ENCODE measurements around the gene PTPRE. TPM values are rescaled to one million over a fixed set of nuclear protein-coding genes. Genes with fewer than 3 reads are reported as not detected.

PTPRE gene
- total RNA-seq, 2 donors from 2014 or later: 11.3 to 23.5 TPM

DNA sequence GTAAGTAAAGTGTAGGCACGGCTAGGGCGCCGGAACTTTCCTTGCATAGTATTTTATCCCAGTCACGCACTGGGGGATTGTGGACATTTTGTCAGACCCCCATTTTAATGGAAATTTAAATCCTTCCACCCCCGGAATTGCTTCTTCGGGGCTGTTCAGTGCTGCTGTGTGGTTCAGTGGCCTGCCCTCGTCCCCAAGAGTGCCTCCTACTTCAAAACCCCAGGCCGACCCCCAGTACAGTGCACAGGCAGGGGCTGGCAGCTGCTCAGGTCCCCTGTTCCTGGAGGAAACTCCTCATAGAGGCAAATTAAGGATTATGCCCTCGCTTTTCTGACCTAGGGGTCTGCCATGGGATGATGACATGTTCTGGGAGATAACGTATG is 94.5 kb downstream of the PTPRE start:
- H3K27ac ChIP-seq: peak overlapping the region; percentile 61 to 76
- H3K4me1 ChIP-seq: peaks cover 0 to 53% of the 10 kb centered on the region in 2 donors
- no peak for DNase-seq (ENCODE audit: low spot score)
- no peak overlapping the region for H3K4me3 ChIP-seq
- H3K36me3 ChIP-seq: no peaks in the 10 kb centered on the region
- H3K9me3 ChIP-seq: no peaks in the 10 kb centered on the region
- no peaks in the 10 kb centered on the region for H3K27me3 ChIP-seq
- TF ChIP-seq CTCF (IDR thresholded peaks at IDR 0.05): no peak

DNA sequence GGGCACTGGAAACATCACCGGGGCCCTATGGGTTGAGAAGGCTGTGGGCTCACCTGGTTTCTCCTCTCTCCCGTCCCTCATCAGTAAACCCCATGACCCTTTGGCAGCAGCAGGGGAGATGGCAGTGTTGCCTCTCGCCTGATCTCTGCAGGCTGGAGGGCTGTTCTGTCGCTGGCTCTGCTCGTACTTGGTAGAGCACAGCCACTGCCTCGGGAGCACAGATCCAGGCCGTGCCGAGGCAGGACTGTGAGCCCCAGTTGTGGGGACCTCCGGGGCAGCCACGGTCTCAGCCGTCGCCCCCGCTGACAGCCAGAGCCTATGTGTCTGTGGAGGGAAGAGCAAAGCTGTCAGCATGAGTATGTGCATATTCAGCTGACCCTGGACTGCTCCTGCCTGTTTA is 94.9 kb downstream of the PTPRE start:
- no peak for TF ChIP-seq CTCF (IDR thresholded peaks at IDR 0.05)
- Histone ChIP-seq H3K36me3 (no peaks in the 10 kb centered on the region), H3K9me3 (no peaks in the 10 kb centered on the region), H3K4me1 (peaks cover 0 to 48% of the 10 kb centered on the region in 2 donors), H3K27me3 (no peaks in the 10 kb centered on the region), H3K27ac (peak overlapping the region; percentile 61 to 76), H3K4me3 (no peak overlapping the region)
- DNase-seq (ENCODE audit: low spot score): no peak

- Histone ChIP-seq H3K4me1 (peaks cover 0 to 33% of the 10 kb centered on the region in 2 donors), H3K9me3 (no peaks in the 10 kb centered on the region), H3K27me3 (no peaks in the 10 kb centered on the region), H3K27ac (no peak overlapping the region), H3K4me3 (no peak overlapping the region), H3K36me3 (no peaks in the 10 kb centered on the region)
- no peak for TF ChIP-seq CTCF (IDR thresholded peaks at IDR 0.05)
- no peak for DNase-seq (ENCODE audit: low spot score)
Observed at GRCh38 chr10:128003521-128003920, 96.6 kb downstream of the PTPRE start.

- TF ChIP-seq CTCF (IDR thresholded peaks at IDR 0.05): no peak
- H3K27ac ChIP-seq: no peak overlapping the region
- no peak for DNase-seq (ENCODE audit: low spot score)
Observed at GRCh38 chr10:128005858-128006257, 99.0 kb downstream of the PTPRE start.

GRCh38 chr10:128007056-128007455 is 100.2 kb downstream of the PTPRE start:
- TF ChIP-seq CTCF (IDR thresholded peaks at IDR 0.05): no peak
- Histone ChIP-seq H3K36me3 (no peaks in the 10 kb centered on the region), H3K4me3 (no peak overlapping the region), H3K9me3 (no peaks in the 10 kb centered on the region), H3K27me3 (no peaks in the 10 kb centered on the region), H3K4me1 (peaks cover 0 to 44% of the 10 kb centered on the region in 2 donors), H3K27ac (no peak overlapping the region)
- no peak for DNase-seq (ENCODE audit: low spot score)

More at GRCh38 chr10:128005858-128006257, 99.0 kb downstream of the PTPRE start:
- H3K9me3 ChIP-seq: no peaks in the 10 kb centered on the region
- no peaks in the 10 kb centered on the region for H3K36me3 ChIP-seq
- peaks cover 0 to 52% of the 10 kb centered on the region in 2 donors for H3K4me1 ChIP-seq
- no peaks in the 10 kb centered on the region for H3K27me3 ChIP-seq
- H3K4me3 ChIP-seq: no peak overlapping the region

GRCh38 chr10:128007971-128008370 is 101.1 kb downstream of the PTPRE start:
- no peaks in the 10 kb centered on the region for H3K36me3 ChIP-seq
- no peak for TF ChIP-seq CTCF (IDR thresholded peaks at IDR 0.05)
- no peak for DNase-seq (ENCODE audit: low spot score)
- no peaks in the 10 kb centered on the region for H3K9me3 ChIP-seq
- no peaks in the 10 kb centered on the region for H3K27me3 ChIP-seq
- H3K4me3 ChIP-seq: no peak overlapping the region
- no peak overlapping the region for H3K27ac ChIP-seq
- H3K4me1 ChIP-seq: peaks cover 0 to 36% of the 10 kb centered on the region in 2 donors

All from right atrium auricular region (tissue), 2 donors.